Fibroblast of the aortic adventitia (primary cell): ENCODE results near the gene SH3RF3. TPM values are rescaled to one million over a fixed set of nuclear protein-coding genes. Genes with fewer than 3 reads are reported as not detected.

ENCODE experiments used
- DNase-seq: peaks from one replicate; pipeline ENCODE4 v3.0.0-alpha.2; 2010; ENCODE audit warnings: low read depth
- H3K4me3 ChIP-seq: 2 replicates; pipeline ENCODE4 v1.5.1; 2011; ENCODE audit warnings: low read depth, mild to moderate bottlenecking, control low read depth, low read length, moderate library complexity
- total RNA-seq: library from RNA; depleted of rRNA; stranded (reverse); fragments of >200 nt; gene quantifications from 2 replicates; pipeline ENCODE4 v1.2.3, GENCODE V29; 2012; ENCODE audit warnings: low replicate concordance
- TF ChIP-seq, protein P1 (sequence below): IDR thresholded peaks from 2 replicates; pipeline ENCODE4 v1.5.1; 2011; ENCODE audit warnings: mild to moderate bottlenecking, low read length, control low read depth, inconsistent platforms; ENCODE audit not compliant: insufficient read depth

Gene SH3RF3
- total RNA-seq, 1 donor: 8.4 TPM

DNA sequence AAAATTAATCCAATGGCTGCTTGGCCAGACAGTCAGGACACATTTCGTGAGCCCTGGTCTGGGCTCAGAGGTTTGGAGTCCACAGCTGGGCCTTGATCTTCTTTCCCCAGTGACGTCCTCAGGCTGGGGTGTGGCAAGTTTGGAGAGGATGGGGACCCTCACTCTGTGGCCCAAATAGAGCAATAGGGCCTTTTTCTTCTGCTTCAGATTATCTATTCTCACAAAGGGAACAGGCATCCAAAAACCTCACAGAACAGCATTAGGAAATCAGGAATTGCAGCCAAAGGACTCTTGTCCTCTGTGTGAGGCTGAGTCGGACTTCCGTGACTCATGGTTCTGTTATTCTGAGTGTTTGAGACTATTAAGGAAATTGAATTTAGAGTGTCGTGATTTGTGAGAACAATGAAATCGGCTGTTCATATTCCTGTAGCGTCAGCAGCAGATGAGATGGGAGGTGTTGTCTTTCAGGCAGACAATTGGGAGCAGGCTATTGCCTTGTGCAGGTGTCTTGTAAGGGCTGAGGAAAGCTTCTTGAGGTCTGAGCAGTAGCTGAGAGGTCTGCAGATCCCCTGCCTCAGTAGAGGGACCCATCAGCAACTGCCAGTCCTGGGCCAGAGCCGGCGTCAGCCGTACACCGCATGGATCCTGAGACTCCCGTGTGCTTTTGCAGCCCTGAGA, 113.8 kb downstream of the SH3RF3 start:
- peak overlapping the region; percentile 38 for H3K4me3 ChIP-seq
- peak; percentile 98 for DNase-seq
- TF ChIP-seq, protein P1, sequence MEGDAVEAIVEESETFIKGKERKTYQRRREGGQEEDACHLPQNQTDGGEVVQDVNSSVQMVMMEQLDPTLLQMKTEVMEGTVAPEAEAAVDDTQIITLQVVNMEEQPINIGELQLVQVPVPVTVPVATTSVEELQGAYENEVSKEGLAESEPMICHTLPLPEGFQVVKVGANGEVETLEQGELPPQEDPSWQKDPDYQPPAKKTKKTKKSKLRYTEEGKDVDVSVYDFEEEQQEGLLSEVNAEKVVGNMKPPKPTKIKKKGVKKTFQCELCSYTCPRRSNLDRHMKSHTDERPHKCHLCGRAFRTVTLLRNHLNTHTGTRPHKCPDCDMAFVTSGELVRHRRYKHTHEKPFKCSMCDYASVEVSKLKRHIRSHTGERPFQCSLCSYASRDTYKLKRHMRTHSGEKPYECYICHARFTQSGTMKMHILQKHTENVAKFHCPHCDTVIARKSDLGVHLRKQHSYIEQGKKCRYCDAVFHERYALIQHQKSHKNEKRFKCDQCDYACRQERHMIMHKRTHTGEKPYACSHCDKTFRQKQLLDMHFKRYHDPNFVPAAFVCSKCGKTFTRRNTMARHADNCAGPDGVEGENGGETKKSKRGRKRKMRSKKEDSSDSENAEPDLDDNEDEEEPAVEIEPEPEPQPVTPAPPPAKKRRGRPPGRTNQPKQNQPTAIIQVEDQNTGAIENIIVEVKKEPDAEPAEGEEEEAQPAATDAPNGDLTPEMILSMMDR: no peak

DNA sequence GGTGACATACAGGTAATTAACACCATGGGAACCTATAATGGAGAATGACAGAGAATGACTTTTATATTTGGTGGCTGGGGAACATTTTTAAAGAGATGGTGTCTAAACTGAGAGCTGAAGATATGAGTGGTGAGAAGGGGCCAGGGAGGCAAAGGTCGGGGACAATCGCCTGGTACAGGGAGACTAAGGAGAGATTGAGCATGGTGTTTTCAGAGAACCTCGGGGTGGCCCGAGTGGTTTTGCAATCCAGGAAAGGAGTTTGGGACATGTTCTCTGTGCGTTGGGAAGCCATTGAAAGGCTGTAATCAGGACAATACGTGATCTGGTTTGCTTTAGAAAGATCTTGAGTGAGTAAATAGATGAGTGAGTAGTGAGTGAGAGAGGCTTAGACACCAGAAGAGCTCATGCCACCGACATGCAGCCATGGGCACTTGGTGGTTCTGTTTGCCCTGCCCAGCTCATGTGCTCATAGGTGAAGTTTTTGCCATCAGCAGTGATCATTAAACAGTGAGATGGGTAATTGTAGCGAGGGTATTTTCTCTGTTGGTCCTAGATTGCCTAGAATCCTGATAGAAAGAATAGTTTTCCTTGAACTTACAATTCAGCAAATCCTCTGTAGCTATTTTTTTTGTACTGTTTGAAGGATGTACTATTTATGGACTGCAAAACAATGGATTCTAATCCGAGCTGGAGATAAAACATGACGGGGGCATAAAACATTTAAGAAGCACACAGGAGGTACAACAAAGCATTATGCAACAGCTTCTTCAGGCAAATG, 114.7 kb downstream of the SH3RF3 start:
- no peak overlapping the region for H3K4me3 ChIP-seq
- DNase-seq: peak; percentile 72
- TF ChIP-seq, protein P1: no peak

DNA sequence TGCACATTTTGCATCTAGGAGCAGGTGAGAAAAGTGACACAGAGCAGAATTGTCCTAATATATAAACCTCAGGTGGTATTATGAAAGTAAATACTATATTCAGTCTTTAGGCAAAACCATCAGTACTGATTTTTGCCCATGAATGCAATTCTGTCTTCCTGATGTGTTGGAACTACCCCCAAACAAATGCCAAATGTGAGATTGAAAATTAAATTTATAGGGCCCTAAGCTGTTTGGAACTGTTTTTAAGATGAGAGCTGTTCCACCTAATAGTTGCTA, 115.2 kb downstream of the SH3RF3 start:
- H3K4me3 ChIP-seq: no peak overlapping the region
- no peak for DNase-seq
- TF ChIP-seq, protein P1: no peak

DNA sequence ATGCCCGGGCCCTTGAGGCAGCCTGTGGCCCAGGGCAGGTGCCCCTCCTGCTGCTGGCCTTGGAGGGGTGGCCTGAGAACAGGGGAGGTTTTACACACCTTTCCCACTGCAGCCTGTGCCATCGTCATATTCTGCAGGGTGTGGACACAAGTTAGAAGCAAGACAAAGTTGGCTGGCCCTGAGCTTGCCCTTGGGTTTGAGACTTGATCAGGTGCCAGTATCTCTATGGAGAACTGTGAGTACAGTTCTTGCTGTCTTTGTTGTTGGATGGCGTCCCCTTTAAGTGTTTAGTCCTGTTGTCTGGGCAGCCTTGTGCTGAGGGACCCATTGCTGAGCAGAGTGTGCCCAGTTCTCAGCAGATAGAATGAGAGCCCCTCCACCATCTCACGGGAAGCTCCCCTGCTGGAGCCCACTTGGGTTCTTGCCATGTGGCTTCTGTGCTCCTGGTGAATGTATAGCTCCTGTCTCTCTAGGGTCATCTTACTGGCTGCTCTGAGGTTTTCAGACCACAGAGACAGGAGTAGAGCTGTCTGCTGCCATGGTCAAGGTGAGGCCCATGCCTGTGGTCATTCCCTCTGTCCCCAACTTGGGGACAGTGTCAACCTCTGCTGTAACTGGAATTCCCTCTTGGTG, 115.9 kb downstream of the SH3RF3 start:
- no peak for DNase-seq
- H3K4me3 ChIP-seq: no peak overlapping the region
- TF ChIP-seq, protein P1: no peak

DNA sequence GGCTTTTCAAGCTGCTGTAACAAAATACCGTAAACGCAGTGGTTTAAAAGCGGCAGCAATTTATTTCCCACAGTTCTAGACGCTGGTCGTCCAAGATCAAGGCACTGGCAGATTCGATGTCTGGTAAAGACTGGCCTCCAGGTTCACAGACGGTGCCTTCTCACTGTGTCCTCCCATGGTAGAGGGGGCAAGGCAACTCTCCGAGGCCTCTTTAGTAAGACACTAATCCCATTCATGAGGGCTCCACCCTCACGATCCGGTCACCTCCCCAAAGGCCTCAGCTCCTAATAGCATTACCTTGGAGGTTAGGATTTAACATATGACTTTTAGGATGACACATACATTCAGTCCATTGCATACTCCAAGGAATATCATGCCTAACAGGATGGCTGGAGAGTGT, 117.2 kb downstream of the SH3RF3 start:
- DNase-seq: no peak
- TF ChIP-seq, protein P1: no peak
- no peak overlapping the region for H3K4me3 ChIP-seq

DNA sequence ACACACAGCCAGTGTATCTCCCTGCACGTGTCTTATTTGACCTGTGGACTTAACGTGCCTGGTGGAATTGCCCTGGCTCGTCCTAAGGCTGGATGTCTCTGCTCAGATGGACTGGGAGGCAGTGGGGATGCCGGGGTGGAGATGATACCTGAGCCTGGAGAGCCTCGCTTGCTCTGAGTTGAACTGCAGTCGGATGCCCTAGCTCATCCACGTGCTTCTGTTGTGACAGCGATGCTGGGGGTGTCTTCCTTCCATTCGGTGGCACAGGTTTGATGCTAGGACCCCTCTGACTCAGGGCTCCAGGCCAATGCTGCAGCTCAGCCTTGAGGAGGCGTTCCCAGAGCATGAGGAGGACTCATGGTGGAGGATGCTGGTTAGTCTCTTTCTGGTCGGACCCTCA, 117.6 kb downstream of the SH3RF3 start:
- TF ChIP-seq, protein P1: no peak
- no peak overlapping the region for H3K4me3 ChIP-seq
- DNase-seq: no peak
